ENCODE results near the gene GGT6. TPM values are rescaled to one million over a fixed set of nuclear protein-coding genes. Genes with fewer than 3 reads are reported as not detected.

The GGT6 gene
- total and polyA plus RNA-seq, 2 of the 13 experiments (the other 11 are each of a cell fraction or from before 2014, with no cell fraction given), result 0.16 to 0.80 TPM

- TF ChIP-seq PHF21A (CRISPR knock-in tag; IDR thresholded peaks at IDR 0.05) (no peak), ZNF724P (CRISPR knock-in tag; IDR thresholded peaks at IDR 0.05; ENCODE audit: borderline replicate concordance) (no peak), POLR2A (IDR thresholded peaks at IDR 0.05; ENCODE audit: insufficient read depth in 1 of 2, low read depth in 2 of 2, low read length in 2 of 2) (no peak), IRF1 (CRISPR knock-in tag; IDR thresholded peaks at IDR 0.05; ENCODE audit: low read depth) (no peak), GTF3A (CRISPR knock-in tag; conservative IDR thresholded peaks at IDR 0.05) (no peak), NR0B2 (CRISPR knock-in tag; IDR thresholded peaks at IDR 0.05) (no peak), CCDC6 (CRISPR knock-in tag; IDR thresholded peaks at IDR 0.05) (no peak), ZNF83 (CRISPR knock-in tag; IDR thresholded peaks at IDR 0.05; ENCODE audit: borderline replicate concordance) (no peak), ZNF275 (CRISPR knock-in tag; IDR thresholded peaks at IDR 0.05; ENCODE audit: borderline replicate concordance) (no peak), ZZZ3 (CRISPR knock-in tag; IDR thresholded peaks at IDR 0.05; ENCODE audit: borderline replicate concordance) (no peak), NPAS2 (CRISPR knock-in tag; IDR thresholded peaks at IDR 0.05; ENCODE audit: borderline replicate concordance) (no peak), ZFP36L2 (CRISPR knock-in tag; IDR thresholded peaks at IDR 0.05) (no peak), RBAK (CRISPR knock-in tag; IDR thresholded peaks at IDR 0.05) (no peak), POLR2AphosphoS5 (IDR thresholded peaks at IDR 0.05; ENCODE audit: low read depth, low read length) (no peak), NR1H2 (CRISPR knock-in tag; IDR thresholded peaks at IDR 0.05; ENCODE audit: borderline replicate concordance, low read depth) (no peak), RAD51 (IDR thresholded peaks at IDR 0.05; ENCODE audit: borderline replicate concordance) (no peak)
- Histone ChIP-seq H3K4me1 (ENCODE audit: insufficient read depth, low read length) (no peaks in the 10 kb centered on the region), H3K4me2 (ENCODE audit: low read depth, low read length) (no peak overlapping the region), H3K27me3 (ENCODE audit: control insufficient read depth in 1 of 2, insufficient read depth in 2 of 2, low read length in 2 of 2) (peaks cover 8 to 58% of the 10 kb centered on the region in 2 experiments; a peak in 4 of 5 replicates), H3K9ac (ENCODE audit: insufficient read depth, low read depth, low read length) (no peak overlapping the region), H3K79me2 (ENCODE audit: insufficient read depth, low read length) (no peaks in the 10 kb centered on the region), H3K9me3 (ENCODE audit: low read length) (no peaks in the 10 kb centered on the region), H3K27ac (ENCODE audit: extremely low read length, insufficient read depth, low read length) (no peak overlapping the region), H4K20me1 (ENCODE audit: insufficient read depth, low read length) (no peaks in the 10 kb centered on the region), H3K36me3 (replicated peaks in 1 of 2; ENCODE audit: control insufficient read depth in 1 of 2, insufficient read depth in 2 of 2, low read length in 2 of 2) (no peaks in the 10 kb centered on the region), H2AFZ (ENCODE audit: low read length) (no peak overlapping the region), H3K4me3 (replicated peaks in 1 of 3; ENCODE audit: insufficient read depth in 1 of 3, low read depth in 2 of 3, low read length in 3 of 3) (no peak overlapping the region)
- ChIA-PET POLR2A (interaction anchor here (1.3 kb wide), 1 partner anchor 11 kb away, joined by 3 read pairs; no protein-coding TSS in a partner anchor), CTCF (ENCODE audit: low intra/inter-chr PET ratio, low total read pairs) (no interaction called here)
- intact Hi-C loops (cut with micrococcal nuclease; ENCODE audit: unreplicated experiment) (no loop called here), in situ Hi-C loops (cut with HindIII; ENCODE audit: extremely low pct_ligation_motif_present, low pct_unique_long_range_greater_than_20kb) (no loop called here)
- DNase-seq (ENCODE audit: low spot score), result no peak
- WGBS (ENCODE audit: low lambda C conversion rate), result 0% methylated on average over 1 of the region's 1 CpG
- FAIRE-seq, result no peak
- no TSS peak for BruUV-seq (replicated peaks)
- no peak for ATAC-seq
Observed at GRCh38 chr17:4527134-4527533, 33.2 kb downstream of the GGT6 start.
